ENCODE results near the gene PTGER3. TPM values are rescaled to one million over a fixed set of nuclear protein-coding genes. Genes with fewer than 3 reads are reported as not detected.

PTGER3 gene
- total RNA-seq, 1 experiment from 2014 or later: not detected

DNA sequence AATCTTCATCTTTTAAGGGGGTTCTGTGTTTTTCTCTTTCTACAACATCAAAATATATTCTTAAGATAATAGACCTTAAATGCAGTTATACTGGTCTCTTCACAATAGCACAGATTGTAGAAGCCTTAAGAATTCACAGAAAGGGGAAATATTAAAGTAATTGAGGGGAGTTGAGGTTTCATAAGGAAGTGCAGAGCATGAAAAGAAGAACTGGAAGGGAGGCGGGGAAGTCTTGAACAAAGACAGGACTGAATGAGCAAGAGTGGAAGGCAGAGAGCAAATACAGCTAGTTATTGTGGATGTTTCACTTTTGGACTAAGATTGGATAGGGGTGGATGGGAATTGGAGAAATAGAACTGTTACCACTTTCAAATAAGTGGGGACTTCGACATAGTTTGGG is 67.7 kb downstream of the PTGER3 start:
- CTCF ChIA-PET: no interaction called here
- POLR2A ChIA-PET: no interaction called here
- Mint-ChIP-seq H3K36me3 (ENCODE audit: insufficient read depth, unreplicated experiment) (no peaks in the 10 kb centered on the region), H3K27me3 (ENCODE audit: insufficient read depth, unreplicated experiment) (peaks cover 31% of the 10 kb centered on the region), H3K4me3 (ENCODE audit: unreplicated experiment) (no peak overlapping the region), H3K9me3 (ENCODE audit: unreplicated experiment) (peaks cover 6% of the 10 kb centered on the region), H3K4me1 (ENCODE audit: insufficient read depth, unreplicated experiment) (no peaks in the 10 kb centered on the region), H3K27ac (ENCODE audit: low read depth, unreplicated experiment) (no peak overlapping the region)
- BruUV-seq (replicated peaks): no TSS peak
- DNase-seq (ENCODE audit: unreplicated experiment): no peak
- TF ChIP-seq, protein P1, sequence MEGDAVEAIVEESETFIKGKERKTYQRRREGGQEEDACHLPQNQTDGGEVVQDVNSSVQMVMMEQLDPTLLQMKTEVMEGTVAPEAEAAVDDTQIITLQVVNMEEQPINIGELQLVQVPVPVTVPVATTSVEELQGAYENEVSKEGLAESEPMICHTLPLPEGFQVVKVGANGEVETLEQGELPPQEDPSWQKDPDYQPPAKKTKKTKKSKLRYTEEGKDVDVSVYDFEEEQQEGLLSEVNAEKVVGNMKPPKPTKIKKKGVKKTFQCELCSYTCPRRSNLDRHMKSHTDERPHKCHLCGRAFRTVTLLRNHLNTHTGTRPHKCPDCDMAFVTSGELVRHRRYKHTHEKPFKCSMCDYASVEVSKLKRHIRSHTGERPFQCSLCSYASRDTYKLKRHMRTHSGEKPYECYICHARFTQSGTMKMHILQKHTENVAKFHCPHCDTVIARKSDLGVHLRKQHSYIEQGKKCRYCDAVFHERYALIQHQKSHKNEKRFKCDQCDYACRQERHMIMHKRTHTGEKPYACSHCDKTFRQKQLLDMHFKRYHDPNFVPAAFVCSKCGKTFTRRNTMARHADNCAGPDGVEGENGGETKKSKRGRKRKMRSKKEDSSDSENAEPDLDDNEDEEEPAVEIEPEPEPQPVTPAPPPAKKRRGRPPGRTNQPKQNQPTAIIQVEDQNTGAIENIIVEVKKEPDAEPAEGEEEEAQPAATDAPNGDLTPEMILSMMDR (IDR thresholded peaks at IDR 0.05; ENCODE audit: unreplicated experiment): no peak
- intact Hi-C loops (cut with micrococcal nuclease): no loop called here

DNA sequence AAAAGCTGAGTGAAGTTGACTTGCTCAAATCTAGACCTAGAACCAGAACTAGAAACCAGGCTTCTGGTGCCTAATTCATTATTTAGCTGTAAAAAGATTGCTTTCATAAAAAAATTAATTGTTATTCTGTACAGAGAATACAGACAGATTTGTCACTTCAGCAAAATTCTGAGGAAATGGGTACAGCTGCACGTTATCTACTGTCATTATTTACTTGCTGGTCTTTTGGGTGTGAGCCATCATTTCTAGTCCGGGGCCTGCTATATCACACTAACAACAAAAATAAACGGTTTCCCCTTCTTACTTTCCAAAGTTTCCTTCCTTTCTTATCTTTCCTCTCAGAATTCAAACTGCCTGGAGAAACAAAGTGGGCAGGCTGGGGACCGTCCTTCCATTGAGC is 68.3 kb downstream of the PTGER3 start:
- DNase-seq (ENCODE audit: unreplicated experiment): no peak
- no peaks in the 10 kb centered on the region for H3K4me1 Mint-ChIP-seq (ENCODE audit: insufficient read depth, unreplicated experiment)
- H3K9me3 Mint-ChIP-seq (ENCODE audit: unreplicated experiment): peaks cover 6% of the 10 kb centered on the region
- POLR2A ChIA-PET: no interaction called here
- intact Hi-C loops (cut with micrococcal nuclease): no loop called here
- H3K4me3 Mint-ChIP-seq (ENCODE audit: unreplicated experiment): no peak overlapping the region
- CTCF ChIA-PET: interaction anchor here (0.6 to 0.7 kb wide), 3 partner anchors 19 to 291 kb away, joined by 3 to 4 read pairs (median 3); no protein-coding TSS in a partner anchor
- BruUV-seq (replicated peaks): no TSS peak
- H3K27ac Mint-ChIP-seq (ENCODE audit: low read depth, unreplicated experiment): no peak overlapping the region
- TF ChIP-seq, protein P1 (IDR thresholded peaks at IDR 0.05; ENCODE audit: unreplicated experiment): no peak
- H3K36me3 Mint-ChIP-seq (ENCODE audit: insufficient read depth, unreplicated experiment): no peaks in the 10 kb centered on the region
- peaks cover 36% of the 10 kb centered on the region for H3K27me3 Mint-ChIP-seq (ENCODE audit: insufficient read depth, unreplicated experiment)

DNA sequence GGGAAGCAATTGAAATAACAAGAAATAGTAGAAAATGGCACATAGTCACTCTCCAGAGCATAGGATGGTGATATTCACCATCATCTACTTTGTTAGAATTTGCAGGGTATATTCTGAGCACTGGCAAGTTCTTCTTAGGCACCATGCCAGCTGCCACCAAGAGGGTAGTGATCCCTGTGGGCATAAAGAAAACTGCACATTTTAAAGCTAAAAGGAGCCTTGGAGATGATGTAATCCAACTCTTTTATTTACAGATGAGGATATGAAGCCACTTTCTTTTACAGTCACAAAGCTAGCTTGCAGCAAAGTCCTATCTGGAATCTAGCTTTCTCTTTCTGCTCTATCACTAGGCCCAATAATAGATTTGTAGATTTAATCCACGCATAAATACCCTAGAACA is 69.0 kb downstream of the PTGER3 start:
- ChIA-PET CTCF (interaction anchor here (0.6 kb wide), 1 partner anchor 290 kb away, joined by 3 read pairs; no protein-coding TSS in a partner anchor), POLR2A (no interaction called here)
- Mint-ChIP-seq H3K27ac (ENCODE audit: low read depth, unreplicated experiment) (no peak overlapping the region), H3K4me3 (ENCODE audit: unreplicated experiment) (no peak overlapping the region), H3K4me1 (ENCODE audit: insufficient read depth, unreplicated experiment) (no peaks in the 10 kb centered on the region), H3K27me3 (ENCODE audit: insufficient read depth, unreplicated experiment) (peaks cover 43% of the 10 kb centered on the region), H3K9me3 (ENCODE audit: unreplicated experiment) (peaks cover 6% of the 10 kb centered on the region), H3K36me3 (ENCODE audit: insufficient read depth, unreplicated experiment) (no peaks in the 10 kb centered on the region)
- no peak for DNase-seq (ENCODE audit: unreplicated experiment)
- intact Hi-C loops (cut with micrococcal nuclease): no loop called here
- no TSS peak for BruUV-seq (replicated peaks)
- TF ChIP-seq, protein P1 (IDR thresholded peaks at IDR 0.05; ENCODE audit: unreplicated experiment): no peak

DNA sequence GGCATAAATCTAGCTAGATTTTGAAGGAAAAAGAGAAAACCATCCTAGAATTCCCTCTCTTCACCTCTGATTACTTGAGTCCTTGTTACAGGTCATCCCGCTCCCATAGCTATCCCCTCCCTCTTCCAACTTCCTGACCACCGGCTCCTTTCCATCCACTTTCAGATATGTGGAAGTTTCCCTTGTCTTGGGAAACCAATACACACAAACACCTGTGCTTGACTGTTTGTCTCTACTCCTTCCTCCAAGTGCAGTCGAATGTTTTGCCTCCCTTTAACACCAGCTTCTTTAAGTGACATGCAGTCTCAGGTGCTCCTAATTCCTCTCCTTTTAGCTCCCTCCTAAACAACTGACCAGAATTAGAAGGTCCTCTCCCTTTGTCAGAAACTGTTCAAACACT is 70.0 kb downstream of the PTGER3 start:
- peaks cover 6% of the 10 kb centered on the region for H3K9me3 Mint-ChIP-seq (ENCODE audit: unreplicated experiment)
- no peak for DNase-seq (ENCODE audit: unreplicated experiment)
- intact Hi-C loops (cut with micrococcal nuclease): no loop called here
- BruUV-seq (replicated peaks): no TSS peak
- no peaks in the 10 kb centered on the region for H3K4me1 Mint-ChIP-seq (ENCODE audit: insufficient read depth, unreplicated experiment)
- no peak overlapping the region for H3K27ac Mint-ChIP-seq (ENCODE audit: low read depth, unreplicated experiment)
- H3K36me3 Mint-ChIP-seq (ENCODE audit: insufficient read depth, unreplicated experiment): no peaks in the 10 kb centered on the region
- CTCF ChIA-PET: no interaction called here
- TF ChIP-seq, protein P1 (IDR thresholded peaks at IDR 0.05; ENCODE audit: unreplicated experiment): no peak
- peaks cover 45% of the 10 kb centered on the region for H3K27me3 Mint-ChIP-seq (ENCODE audit: insufficient read depth, unreplicated experiment)
- no peak overlapping the region for H3K4me3 Mint-ChIP-seq (ENCODE audit: unreplicated experiment)
- POLR2A ChIA-PET: no interaction called here

Measured in MCF 10A (cell line).